ENCODE data around the gene ROBO1.

GRCh38 chr3:79052054-79052681, 715.6 kb downstream of the ROBO1 start:
- TF ChIP-seq, protein P1, sequence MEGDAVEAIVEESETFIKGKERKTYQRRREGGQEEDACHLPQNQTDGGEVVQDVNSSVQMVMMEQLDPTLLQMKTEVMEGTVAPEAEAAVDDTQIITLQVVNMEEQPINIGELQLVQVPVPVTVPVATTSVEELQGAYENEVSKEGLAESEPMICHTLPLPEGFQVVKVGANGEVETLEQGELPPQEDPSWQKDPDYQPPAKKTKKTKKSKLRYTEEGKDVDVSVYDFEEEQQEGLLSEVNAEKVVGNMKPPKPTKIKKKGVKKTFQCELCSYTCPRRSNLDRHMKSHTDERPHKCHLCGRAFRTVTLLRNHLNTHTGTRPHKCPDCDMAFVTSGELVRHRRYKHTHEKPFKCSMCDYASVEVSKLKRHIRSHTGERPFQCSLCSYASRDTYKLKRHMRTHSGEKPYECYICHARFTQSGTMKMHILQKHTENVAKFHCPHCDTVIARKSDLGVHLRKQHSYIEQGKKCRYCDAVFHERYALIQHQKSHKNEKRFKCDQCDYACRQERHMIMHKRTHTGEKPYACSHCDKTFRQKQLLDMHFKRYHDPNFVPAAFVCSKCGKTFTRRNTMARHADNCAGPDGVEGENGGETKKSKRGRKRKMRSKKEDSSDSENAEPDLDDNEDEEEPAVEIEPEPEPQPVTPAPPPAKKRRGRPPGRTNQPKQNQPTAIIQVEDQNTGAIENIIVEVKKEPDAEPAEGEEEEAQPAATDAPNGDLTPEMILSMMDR (optimal IDR thresholded peaks at IDR 0.05 in 1 of 3, IDR thresholded peaks at IDR 0.05 in 1 of 3, conservative IDR thresholded peaks at IDR 0.05 in 1 of 3; ENCODE audit: extremely low read depth in 1 of 3, insufficient read depth in 2 of 3, low read length in 3 of 3): no peak
- no peak for TF ChIP-seq EZH2 (IDR thresholded peaks at IDR 0.05; ENCODE audit: low read length)
